ENCODE measurements around the gene HHAT. TPM values are rescaled to one million over a fixed set of nuclear protein-coding genes. Genes with fewer than 3 reads are reported as not detected.
"Not testable (repeated sequence)": the region's sequence is repeated elsewhere in the genome, so short reads cannot be mapped to it uniquely, and the experiment has no call there.

Gene HHAT
- polyA plus RNA-seq, 3 donors, result 1.1 to 1.6 (median 1.5) TPM

GRCh38 chr1:210351496-210351895 lies 22.8 kb downstream of the HHAT start:
- Mint-ChIP-seq H3K4me3 (no peak overlapping the region), H3K27ac (no peak overlapping the region), H3K36me3 (no peaks in the 10 kb centered on the region), H3K4me1 (no peaks in the 10 kb centered on the region), H3K27me3 (ENCODE audit: low read depth in 3 of 3) (peaks cover 0 to 1% (median 0%) of the 10 kb centered on the region in 3 donors), H3K9me3 (peaks cover 0 to 2% (median 0%) of the 10 kb centered on the region in 7 donors)
- Histone ChIP-seq H3K79me2 (ENCODE audit: insufficient read depth, low read length) (no peaks in the 10 kb centered on the region), H3K4me3 (replicated peaks in 1 of 3; ENCODE audit: low read depth in 2 of 3, low read length in 3 of 3) (no peak overlapping the region), H3K27ac (ENCODE audit: low read depth in 1 of 2, low read length in 2 of 2) (no peak overlapping the region), H3K4me1 (ENCODE audit: control insufficient read depth in 1 of 2, insufficient read depth in 2 of 2, low read length in 2 of 2) (no peaks in the 10 kb centered on the region), H3K27me3 (ENCODE audit: control insufficient read depth in 2 of 2, insufficient read depth in 2 of 2, low read length in 2 of 2) (no peaks in the 10 kb centered on the region), H3K9me3 (replicated peaks in 1 of 2; ENCODE audit: control insufficient read depth in 1 of 2, insufficient read depth in 1 of 2, low read length in 2 of 2) (no peaks in the 10 kb centered on the region), H4K20me1 (ENCODE audit: insufficient read depth, low read length) (no peaks in the 10 kb centered on the region), H2AFZ (ENCODE audit: insufficient read depth, low read depth, low read length, poor library complexity, severe bottlenecking) (no peak overlapping the region), H3K36me3 (replicated peaks in 1 of 2; ENCODE audit: control insufficient read depth in 1 of 2, insufficient read depth in 2 of 2, low read length in 2 of 2) (no peaks in the 10 kb centered on the region), H3K4me2 (replicated peaks; ENCODE audit: extremely low read depth, low read length, poor library complexity, severe bottlenecking) (no peak overlapping the region), H3K9ac (ENCODE audit: insufficient read depth, low read length, poor library complexity, severe bottlenecking) (no peak overlapping the region)
- TF ChIP-seq CTCF (IDR thresholded peaks at IDR 0.05), result no peak
- intact Hi-C loops (cut with micrococcal nuclease), result no loop called here
- no peak for DNase-seq
- 77% methylated on average over 3 of the region's 3 CpGs for WGBS (ENCODE audit: insufficient coverage)

- Histone ChIP-seq H3K27ac (ENCODE audit: low read depth in 1 of 2, low read length in 2 of 2) (no peak overlapping the region), H2AFZ (ENCODE audit: insufficient read depth, low read depth, low read length, poor library complexity, severe bottlenecking) (no peak overlapping the region), H3K27me3 (ENCODE audit: control insufficient read depth in 2 of 2, insufficient read depth in 2 of 2, low read length in 2 of 2) (no peaks in the 10 kb centered on the region), H3K79me2 (ENCODE audit: insufficient read depth, low read length) (no peaks in the 10 kb centered on the region), H3K4me3 (replicated peaks in 1 of 3; ENCODE audit: low read depth in 2 of 3, low read length in 3 of 3) (no peak overlapping the region), H3K36me3 (replicated peaks in 1 of 2; ENCODE audit: control insufficient read depth in 1 of 2, insufficient read depth in 2 of 2, low read length in 2 of 2) (no peaks in the 10 kb centered on the region), H3K4me1 (ENCODE audit: control insufficient read depth in 1 of 2, insufficient read depth in 2 of 2, low read length in 2 of 2) (no peaks in the 10 kb centered on the region), H4K20me1 (ENCODE audit: insufficient read depth, low read length) (no peaks in the 10 kb centered on the region), H3K4me2 (replicated peaks; ENCODE audit: extremely low read depth, low read length, poor library complexity, severe bottlenecking) (no peak overlapping the region), H3K9me3 (replicated peaks in 1 of 2; ENCODE audit: control insufficient read depth in 1 of 2, insufficient read depth in 1 of 2, low read length in 2 of 2) (no peaks in the 10 kb centered on the region), H3K9ac (ENCODE audit: insufficient read depth, low read length, poor library complexity, severe bottlenecking) (no peak overlapping the region)
- peaks cover 0 to 1% (median 0%) of the 10 kb centered on the region in 3 donors for H3K27me3 Mint-ChIP-seq (ENCODE audit: low read depth in 3 of 3)
- H3K4me1 Mint-ChIP-seq, result no peaks in the 10 kb centered on the region
- TF ChIP-seq CTCF (IDR thresholded peaks at IDR 0.05), result no peak
- DNase-seq, result no peak
- H3K36me3 Mint-ChIP-seq, result no peaks in the 10 kb centered on the region
- intact Hi-C loops (cut with micrococcal nuclease), result no loop called here
- WGBS (ENCODE audit: insufficient coverage), result no CpG with 5 or more reads among the region's 4 CpGs
- H3K9me3 Mint-ChIP-seq, result peaks cover 0 to 2% (median 0%) of the 10 kb centered on the region in 7 donors
- no peak overlapping the region for H3K4me3 Mint-ChIP-seq
- no peak overlapping the region for H3K27ac Mint-ChIP-seq
Observed at GRCh38 chr1:210352575-210352974, 23.9 kb downstream of the HHAT start.

GRCh38 chr1:210354305-210354704 lies 25.6 kb downstream of the HHAT start:
- H3K79me2 ChIP-seq (ENCODE audit: insufficient read depth, low read length); H2AFZ ChIP-seq (ENCODE audit: insufficient read depth, low read depth, low read length, poor library complexity, severe bottlenecking); H3K9me3 ChIP-seq (replicated peaks in 1 of 2; ENCODE audit: control insufficient read depth in 1 of 2, insufficient read depth in 1 of 2, low read length in 2 of 2); H3K4me3 ChIP-seq (replicated peaks in 1 of 3; ENCODE audit: low read depth in 2 of 3, low read length in 3 of 3); intact Hi-C loops (cut with micrococcal nuclease); H3K27me3 ChIP-seq (ENCODE audit: control insufficient read depth in 2 of 2, insufficient read depth in 2 of 2, low read length in 2 of 2); H3K9ac ChIP-seq (ENCODE audit: insufficient read depth, low read length, poor library complexity, severe bottlenecking); H3K27ac Mint-ChIP-seq; H3K36me3 Mint-ChIP-seq; H3K4me2 ChIP-seq (replicated peaks; ENCODE audit: extremely low read depth, low read length, poor library complexity, severe bottlenecking); H3K9me3 Mint-ChIP-seq; H4K20me1 ChIP-seq (ENCODE audit: insufficient read depth, low read length); H3K27ac ChIP-seq (ENCODE audit: low read depth in 1 of 2, low read length in 2 of 2); DNase-seq; H3K27me3 Mint-ChIP-seq (ENCODE audit: low read depth in 3 of 3); H3K36me3 ChIP-seq (replicated peaks in 1 of 2; ENCODE audit: control insufficient read depth in 1 of 2, insufficient read depth in 2 of 2, low read length in 2 of 2); H3K4me1 Mint-ChIP-seq; H3K4me3 Mint-ChIP-seq; H3K4me1 ChIP-seq (ENCODE audit: control insufficient read depth in 1 of 2, insufficient read depth in 2 of 2, low read length in 2 of 2): not testable (repeated sequence)
- no CpG with 5 or more reads among the region's 3 CpGs for WGBS (ENCODE audit: insufficient coverage)
